Activated CD4-positive, alpha-beta T cell treated with anti-CD3 and anti-CD28 coated beads for 48 hours (primary cell): ENCODE measurements around the gene C19orf67.
"Not testable (repeated sequence)": the region's sequence is repeated elsewhere in the genome, so short reads cannot be mapped to it uniquely, and the experiment has no call there.

ENCODE experiments used
- DNase-seq: peaks from one replicate; pipeline ENCODE4 v3.0.0-alpha.2; 2020

The C19orf67 gene

GRCh38 chr19:14055396-14055795, 30.2 kb downstream of the C19orf67 start:
- no peak for DNase-seq

- DNase-seq: no peak
Measured at GRCh38 chr19:14054721-14055120, 30.9 kb downstream of the C19orf67 start.

GRCh38 chr19:14054099-14054498, 31.5 kb downstream of the C19orf67 start:
- no peak for DNase-seq

GRCh38 chr19:14053500-14053899, 32.1 kb downstream of the C19orf67 start:
- DNase-seq: no peak

GRCh38 chr19:14053032-14053431, 32.6 kb downstream of the C19orf67 start:
- DNase-seq: no peak

GRCh38 chr19:14052470-14052869, 33.1 kb downstream of the C19orf67 start:
- DNase-seq: no peak

GRCh38 chr19:14051980-14052379, 33.6 kb downstream of the C19orf67 start:
- no peak for DNase-seq

- not testable (repeated sequence) for DNase-seq
Measured at GRCh38 chr19:14050961-14051360, 34.6 kb downstream of the C19orf67 start.

- DNase-seq: no peak
Measured at GRCh38 chr19:14050512-14050911, 35.1 kb downstream of the C19orf67 start.

GRCh38 chr19:14048443-14049153, 37.0 kb downstream of the C19orf67 start:
- DNase-seq: peak; percentile 88

- not testable (repeated sequence) for DNase-seq
Measured at GRCh38 chr19:14047866-14048265, 37.7 kb downstream of the C19orf67 start.

GRCh38 chr19:14042659-14043608, 42.6 kb downstream of the C19orf67 start:
- DNase-seq: peak; percentile 32

GRCh38 chr19:14039181-14039580, 46.4 kb downstream of the C19orf67 start:
- DNase-seq: no peak

GRCh38 chr19:14035706-14036105, 49.9 kb downstream of the C19orf67 start:
- DNase-seq: no peak

- not testable (repeated sequence) for DNase-seq
Measured at GRCh38 chr19:14035159-14035558, 50.4 kb downstream of the C19orf67 start.

GRCh38 chr19:14033946-14034345, 51.6 kb downstream of the C19orf67 start:
- DNase-seq: no peak

- peak; percentile 80 for DNase-seq
Measured at GRCh38 chr19:14031719-14032480, 53.7 kb downstream of the C19orf67 start, which contains the start of gene IL27RA. Gene IL27RA, plus strand, starts transcription at chr19:14031762. Its CDS starts 111 bp downstream, at chr19:14031873.
